22Rv1 (cell line): ENCODE results near the gene TMEM179.

Source experiments
- H3K27ac ChIP-seq: fragments of 450-650 bp; 2 replicates; pipeline ENCODE4 v1.5.1; 2017
- ZFX ChIP-seq: fragments of 450-650 bp; IDR thresholded peaks from 2 replicates; pipeline ENCODE4 v1.6.1; 2017; ENCODE audit warnings: antibody characterized with exemption, borderline replicate concordance
- TF ChIP-seq, protein P1 (sequence below): fragments of 450-650 bp; IDR thresholded peaks from 2 replicates; pipeline ENCODE4 v1.5.1; 2017; ENCODE audit warnings: mild to moderate bottlenecking

Gene TMEM179

GRCh38 chr14:104594310-104595046, 10.1 kb downstream of the TMEM179 start:
- no peak overlapping the region for H3K27ac ChIP-seq
- TF ChIP-seq, protein P1, sequence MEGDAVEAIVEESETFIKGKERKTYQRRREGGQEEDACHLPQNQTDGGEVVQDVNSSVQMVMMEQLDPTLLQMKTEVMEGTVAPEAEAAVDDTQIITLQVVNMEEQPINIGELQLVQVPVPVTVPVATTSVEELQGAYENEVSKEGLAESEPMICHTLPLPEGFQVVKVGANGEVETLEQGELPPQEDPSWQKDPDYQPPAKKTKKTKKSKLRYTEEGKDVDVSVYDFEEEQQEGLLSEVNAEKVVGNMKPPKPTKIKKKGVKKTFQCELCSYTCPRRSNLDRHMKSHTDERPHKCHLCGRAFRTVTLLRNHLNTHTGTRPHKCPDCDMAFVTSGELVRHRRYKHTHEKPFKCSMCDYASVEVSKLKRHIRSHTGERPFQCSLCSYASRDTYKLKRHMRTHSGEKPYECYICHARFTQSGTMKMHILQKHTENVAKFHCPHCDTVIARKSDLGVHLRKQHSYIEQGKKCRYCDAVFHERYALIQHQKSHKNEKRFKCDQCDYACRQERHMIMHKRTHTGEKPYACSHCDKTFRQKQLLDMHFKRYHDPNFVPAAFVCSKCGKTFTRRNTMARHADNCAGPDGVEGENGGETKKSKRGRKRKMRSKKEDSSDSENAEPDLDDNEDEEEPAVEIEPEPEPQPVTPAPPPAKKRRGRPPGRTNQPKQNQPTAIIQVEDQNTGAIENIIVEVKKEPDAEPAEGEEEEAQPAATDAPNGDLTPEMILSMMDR: no peak
- TF ChIP-seq ZFX: no peak

GRCh38 chr14:104593710-104594136, 10.8 kb downstream of the TMEM179 start:
- TF ChIP-seq, protein P1: no peak
- TF ChIP-seq ZFX: no peak
- no peak overlapping the region for H3K27ac ChIP-seq

DNA sequence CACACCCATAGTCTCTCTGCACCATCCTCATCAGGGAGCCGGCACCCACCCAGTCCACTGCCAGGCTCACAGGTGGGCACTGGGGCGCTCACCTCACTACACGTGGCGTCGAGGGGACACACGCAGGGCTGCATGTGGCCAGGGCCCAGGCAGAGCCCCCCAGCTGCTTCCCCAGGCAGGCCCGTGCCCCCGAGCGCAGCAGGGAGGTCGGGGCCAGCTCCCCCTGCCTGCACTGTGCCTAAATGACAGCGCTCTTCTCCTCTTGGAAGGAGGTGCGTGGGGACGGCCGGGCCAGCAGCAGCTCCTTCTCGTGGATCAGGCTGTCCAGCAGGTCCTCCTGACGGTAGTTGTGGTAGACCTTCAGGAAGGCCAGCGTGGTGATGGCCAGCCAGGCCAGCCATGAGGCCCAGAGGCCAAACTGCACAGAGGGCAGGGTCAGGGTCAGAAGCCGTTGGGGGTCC, 11.3 kb downstream of the TMEM179 start:
- no peak for TF ChIP-seq ZFX
- TF ChIP-seq, protein P1: no peak
- no peak overlapping the region for H3K27ac ChIP-seq

GRCh38 chr14:104592785-104593184, 11.8 kb downstream of the TMEM179 start:
- no peak overlapping the region for H3K27ac ChIP-seq
- TF ChIP-seq ZFX: no peak
- TF ChIP-seq, protein P1: no peak

DNA sequence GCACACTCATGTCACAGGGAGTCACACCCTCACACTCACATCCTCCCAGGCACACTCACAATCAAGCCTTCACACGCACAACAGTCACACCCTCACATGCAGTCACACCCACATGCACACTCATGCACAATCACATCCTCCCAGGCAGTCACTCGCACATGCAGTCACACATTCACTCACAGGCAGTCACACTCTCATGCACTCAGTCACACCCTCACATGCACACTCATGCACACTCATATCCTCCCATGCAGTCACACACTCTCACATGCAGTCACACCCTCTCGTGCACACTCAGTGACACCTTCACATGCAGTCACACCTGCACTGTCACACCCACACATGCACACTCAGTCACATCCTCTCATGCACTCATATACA, 12.3 kb downstream of the TMEM179 start:
- TF ChIP-seq, protein P1: no peak
- no peak for TF ChIP-seq ZFX
- no peak overlapping the region for H3K27ac ChIP-seq

- H3K27ac ChIP-seq: no peak overlapping the region
- TF ChIP-seq ZFX: no peak
- TF ChIP-seq, protein P1: no peak
Measured at GRCh38 chr14:104591506-104592291, 12.9 kb downstream of the TMEM179 start.

GRCh38 chr14:104591031-104591430, 13.5 kb downstream of the TMEM179 start:
- H3K27ac ChIP-seq: no peak overlapping the region
- no peak for TF ChIP-seq ZFX
- TF ChIP-seq, protein P1: no peak
